Measurements from ENCODE around the gene GIN1. TPM values are rescaled to one million over a fixed set of nuclear protein-coding genes. Genes with fewer than 3 reads are reported as not detected.

Gene GIN1
- total and polyA plus RNA-seq, 2 donors (not counting 1 experiment from before 2014, with no cell fraction given), result 2.2 to 16.9 TPM

DNA sequence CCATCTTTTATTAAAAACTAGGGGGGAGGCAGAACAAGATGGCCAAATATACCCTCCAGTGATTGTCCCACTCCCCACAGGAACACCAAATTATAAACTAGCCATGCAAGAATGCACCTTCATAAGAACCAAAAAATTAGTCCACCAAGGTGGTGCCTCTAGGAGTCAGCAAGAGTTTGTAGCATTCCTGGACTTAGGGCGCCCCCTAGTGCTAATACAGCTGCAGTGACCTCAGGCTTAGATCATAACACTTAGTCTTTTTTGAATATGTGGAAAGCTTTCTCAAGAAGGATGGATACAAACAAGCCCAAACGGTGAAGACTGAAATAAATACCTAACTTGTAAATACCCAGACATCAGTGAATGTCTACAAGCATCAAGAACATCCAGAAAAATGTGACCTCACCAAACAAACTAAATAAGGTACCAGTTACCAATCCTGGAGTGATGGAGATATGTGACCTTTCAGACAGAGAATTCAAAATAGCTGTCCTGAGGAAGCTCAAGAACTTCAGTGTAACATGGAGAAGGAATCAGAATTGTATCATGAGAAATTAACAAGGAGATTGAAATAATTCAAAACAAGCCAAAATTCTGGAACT, 19.4 kb upstream of the GIN1 start:
- peaks cover 7 to 12% of the 10 kb centered on the region in 2 experiments for H3K36me3 ChIP-seq (replicated peaks in 1 of 2; ENCODE audit: control extremely low read depth in 1 of 2, control insufficient read depth in 1 of 2, extremely low read depth in 1 of 2, insufficient read depth in 2 of 2, low read length in 1 of 2)
- no peak for TF ChIP-seq EZH2 (IDR thresholded peaks at IDR 0.05; ENCODE audit: borderline replicate concordance, insufficient read depth, low read depth, low read length, poor library complexity, severe bottlenecking)
- TF ChIP-seq, protein P1, sequence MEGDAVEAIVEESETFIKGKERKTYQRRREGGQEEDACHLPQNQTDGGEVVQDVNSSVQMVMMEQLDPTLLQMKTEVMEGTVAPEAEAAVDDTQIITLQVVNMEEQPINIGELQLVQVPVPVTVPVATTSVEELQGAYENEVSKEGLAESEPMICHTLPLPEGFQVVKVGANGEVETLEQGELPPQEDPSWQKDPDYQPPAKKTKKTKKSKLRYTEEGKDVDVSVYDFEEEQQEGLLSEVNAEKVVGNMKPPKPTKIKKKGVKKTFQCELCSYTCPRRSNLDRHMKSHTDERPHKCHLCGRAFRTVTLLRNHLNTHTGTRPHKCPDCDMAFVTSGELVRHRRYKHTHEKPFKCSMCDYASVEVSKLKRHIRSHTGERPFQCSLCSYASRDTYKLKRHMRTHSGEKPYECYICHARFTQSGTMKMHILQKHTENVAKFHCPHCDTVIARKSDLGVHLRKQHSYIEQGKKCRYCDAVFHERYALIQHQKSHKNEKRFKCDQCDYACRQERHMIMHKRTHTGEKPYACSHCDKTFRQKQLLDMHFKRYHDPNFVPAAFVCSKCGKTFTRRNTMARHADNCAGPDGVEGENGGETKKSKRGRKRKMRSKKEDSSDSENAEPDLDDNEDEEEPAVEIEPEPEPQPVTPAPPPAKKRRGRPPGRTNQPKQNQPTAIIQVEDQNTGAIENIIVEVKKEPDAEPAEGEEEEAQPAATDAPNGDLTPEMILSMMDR (IDR thresholded peaks at IDR 0.05), result peak; percentile 98
- H4K20me1 ChIP-seq (ENCODE audit: control insufficient read depth, insufficient read depth, low read length, poor library complexity, severe bottlenecking), result no peaks in the 10 kb centered on the region
- H3K9me3 ChIP-seq (ENCODE audit: control extremely low read depth in 1 of 3, control insufficient read depth in 2 of 3, insufficient read depth in 1 of 3, low read length in 2 of 3), result no peaks in the 10 kb centered on the region
- no peak overlapping the region for H3K4me2 ChIP-seq (replicated peaks; ENCODE audit: low read depth, low read length, poor library complexity, severe bottlenecking)
- POLR2A ChIA-PET, result no interaction called here
- ATAC-seq (ENCODE audit: low read depth) (peak; percentile 87), DNase-seq (peak; percentile 82)
- Mint-ChIP-seq H3K4me3 (no peak overlapping the region), H3K9me3 (ENCODE audit: insufficient read depth) (no peaks in the 10 kb centered on the region), H3K27ac (no peak overlapping the region), H3K4me1 (no peaks in the 10 kb centered on the region), H3K27me3 (no peaks in the 10 kb centered on the region)
- H3K9ac ChIP-seq (ENCODE audit: low read length), result no peak overlapping the region
- no peaks in the 10 kb centered on the region for H3K79me2 ChIP-seq (ENCODE audit: control insufficient read depth, insufficient read depth, low read length)
- WGBS (ENCODE audit: insufficient coverage), result no CpG with 5 or more reads among the region's 2 CpGs
- no peaks in the 10 kb centered on the region for H3K27me3 ChIP-seq (replicated peaks in 1 of 4; ENCODE audit: control extremely low read depth in 1 of 4, control insufficient read depth in 3 of 4, insufficient read depth in 4 of 4, low read length in 3 of 4)
- intact Hi-C loops (cut with micrococcal nuclease), result loop anchor here (1.0 kb wide), 3 partner anchors 359 to 603 kb away; no protein-coding TSS in a partner anchor
- no peaks in the 10 kb centered on the region for H3K4me1 ChIP-seq (ENCODE audit: control insufficient read depth in 2 of 2, insufficient read depth in 2 of 2, low read length in 2 of 2)
- CTCF ChIA-PET, result interaction anchor here (0.6 to 3.4 kb wide), 37 partner anchors 8 to 602 kb away, joined by 3 to 37 read pairs (median 4); partner anchors contain the start of genes GIN1, MACIR and PPIP5K2
- no peak overlapping the region for H3K27ac ChIP-seq (ENCODE audit: low read length in 2 of 2)
- H3K4me3 ChIP-seq (ENCODE audit: control extremely low read depth in 1 of 5, extremely low read depth in 1 of 5, insufficient read depth in 1 of 5, low read depth in 2 of 5, low read length in 4 of 5), result no peak overlapping the region
- no peak overlapping the region for H2AFZ ChIP-seq (ENCODE audit: insufficient read depth, low read depth, low read length, poor library complexity, severe bottlenecking)

DNA sequence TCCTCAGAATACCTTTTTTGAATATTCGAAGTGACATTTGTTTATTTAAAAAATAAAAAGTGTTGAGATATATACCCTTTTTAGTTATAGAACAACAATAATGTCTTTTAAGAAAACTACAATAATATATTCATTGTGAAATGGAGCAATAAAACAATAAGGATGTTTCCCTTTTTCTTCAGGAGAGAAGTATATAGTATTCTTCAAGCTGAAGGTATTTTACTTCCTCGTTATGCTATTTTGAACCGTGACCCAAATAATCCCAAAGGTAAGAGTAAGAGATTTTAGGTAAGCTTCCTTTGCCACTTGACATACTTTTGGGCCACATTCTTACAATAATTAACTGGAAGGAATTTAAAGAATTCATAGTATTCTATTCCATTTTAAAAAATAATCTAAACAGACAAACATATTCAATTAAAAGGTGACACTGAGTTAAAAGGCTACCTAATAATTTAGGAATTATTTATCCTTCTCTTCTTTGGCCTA, 18.3 kb upstream of the GIN1 start:
- H3K79me2 ChIP-seq (ENCODE audit: control insufficient read depth, insufficient read depth, low read length), result no peaks in the 10 kb centered on the region
- intact Hi-C loops (cut with micrococcal nuclease), result no loop called here
- ChIA-PET CTCF (interaction anchor here (0.8 to 3.4 kb wide), 16 partner anchors 9 to 601 kb away, joined by 3 to 37 read pairs (median 6); partner anchors contain the start of genes GIN1, MACIR and PPIP5K2), POLR2A (no interaction called here)
- no peak for ATAC-seq (ENCODE audit: low read depth)
- H3K4me3 ChIP-seq (ENCODE audit: control extremely low read depth in 1 of 5, extremely low read depth in 1 of 5, insufficient read depth in 1 of 5, low read depth in 2 of 5, low read length in 4 of 5), result no peak overlapping the region
- no peak overlapping the region for H3K4me3 Mint-ChIP-seq
- H3K4me2 ChIP-seq (replicated peaks; ENCODE audit: low read depth, low read length, poor library complexity, severe bottlenecking), result no peak overlapping the region
- no peak overlapping the region for H2AFZ ChIP-seq (ENCODE audit: insufficient read depth, low read depth, low read length, poor library complexity, severe bottlenecking)
- no peak overlapping the region for H3K27ac Mint-ChIP-seq
- H3K27me3 ChIP-seq (replicated peaks in 1 of 4; ENCODE audit: control extremely low read depth in 1 of 4, control insufficient read depth in 3 of 4, insufficient read depth in 4 of 4, low read length in 3 of 4), result no peaks in the 10 kb centered on the region
- no CpG with 5 or more reads among the region's 3 CpGs for WGBS (ENCODE audit: insufficient coverage)
- H3K4me1 Mint-ChIP-seq, result no peaks in the 10 kb centered on the region
- H3K9ac ChIP-seq (ENCODE audit: low read length), result no peak overlapping the region
- no peak for DNase-seq
- TF ChIP-seq, protein P1 (IDR thresholded peaks at IDR 0.05), result no peak
- no peak for TF ChIP-seq EZH2 (IDR thresholded peaks at IDR 0.05; ENCODE audit: borderline replicate concordance, insufficient read depth, low read depth, low read length, poor library complexity, severe bottlenecking)
- no peaks in the 10 kb centered on the region for H3K27me3 Mint-ChIP-seq
- no peaks in the 10 kb centered on the region for H3K9me3 ChIP-seq (ENCODE audit: control extremely low read depth in 1 of 3, control insufficient read depth in 2 of 3, insufficient read depth in 1 of 3, low read length in 2 of 3)
- no peak overlapping the region for H3K27ac ChIP-seq (ENCODE audit: low read length in 2 of 2)
- H3K4me1 ChIP-seq (ENCODE audit: control insufficient read depth in 2 of 2, insufficient read depth in 2 of 2, low read length in 2 of 2), result no peaks in the 10 kb centered on the region
- peaks cover 7 to 13% of the 10 kb centered on the region in 2 experiments for H3K36me3 ChIP-seq (replicated peaks in 1 of 2; ENCODE audit: control extremely low read depth in 1 of 2, control insufficient read depth in 1 of 2, extremely low read depth in 1 of 2, insufficient read depth in 2 of 2, low read length in 1 of 2)
- H3K9me3 Mint-ChIP-seq (ENCODE audit: insufficient read depth), result no peaks in the 10 kb centered on the region
- no peaks in the 10 kb centered on the region for H4K20me1 ChIP-seq (ENCODE audit: control insufficient read depth, insufficient read depth, low read length, poor library complexity, severe bottlenecking)
